Astrocyte of the hippocampus (primary cell): ENCODE measurements around the gene ZNF638.
A peak's percentile ranks its signal among the peaks of the same experiment; 100 is the strongest.

ENCODE experiments used
- DNase-seq: peaks from one replicate; pipeline ENCODE4 v3.0.0; 2011; ENCODE audit warnings: low read depth, low spot score

Gene ZNF638

DNA sequence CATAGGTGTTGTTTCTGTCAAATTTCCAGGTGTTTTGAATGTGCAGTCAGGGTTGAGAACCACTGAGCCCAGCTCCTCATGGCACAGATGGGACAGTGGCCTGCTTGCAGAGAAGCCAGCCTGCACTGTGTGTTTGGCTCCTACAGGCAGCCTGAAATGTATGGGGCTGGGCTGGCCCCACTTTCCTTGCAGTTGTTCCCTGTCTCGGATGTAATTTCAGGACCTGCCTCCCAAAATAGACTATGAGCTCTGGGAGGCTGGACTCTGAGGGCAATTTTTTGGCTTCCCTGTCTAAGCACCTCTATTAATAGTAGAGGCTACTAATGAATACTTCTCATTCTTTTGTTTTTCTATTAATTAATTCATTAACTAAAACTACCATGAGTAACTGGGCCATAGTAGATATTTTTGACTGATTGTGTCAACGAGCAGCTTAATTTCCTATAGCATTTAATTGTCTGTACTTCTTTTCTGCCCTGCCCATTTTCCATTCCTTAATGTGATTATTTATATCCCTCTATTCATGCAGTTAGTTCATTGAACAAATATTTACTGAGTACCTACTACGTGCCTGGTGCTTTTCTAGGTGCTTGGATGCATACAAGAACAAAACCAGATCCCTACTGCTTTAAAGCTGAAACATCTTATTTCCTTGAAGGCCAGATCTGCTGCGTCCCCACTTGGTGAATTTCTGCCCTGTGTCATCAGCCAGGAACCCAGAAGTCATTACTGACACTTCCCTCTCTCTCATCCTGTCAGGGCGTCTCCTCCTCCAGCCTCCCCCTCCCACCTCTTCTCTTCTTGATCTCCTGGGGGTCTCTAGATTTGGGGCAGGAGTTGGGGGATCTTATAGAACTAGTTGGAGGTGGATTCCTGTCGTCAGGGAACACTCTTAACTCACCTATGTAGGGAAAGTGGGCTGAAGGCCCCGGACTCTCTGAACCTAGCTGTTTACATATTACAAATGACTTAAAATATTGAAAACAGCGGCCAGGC, 138.1 kb downstream of the ZNF638 start:
- no peak for DNase-seq

DNA sequence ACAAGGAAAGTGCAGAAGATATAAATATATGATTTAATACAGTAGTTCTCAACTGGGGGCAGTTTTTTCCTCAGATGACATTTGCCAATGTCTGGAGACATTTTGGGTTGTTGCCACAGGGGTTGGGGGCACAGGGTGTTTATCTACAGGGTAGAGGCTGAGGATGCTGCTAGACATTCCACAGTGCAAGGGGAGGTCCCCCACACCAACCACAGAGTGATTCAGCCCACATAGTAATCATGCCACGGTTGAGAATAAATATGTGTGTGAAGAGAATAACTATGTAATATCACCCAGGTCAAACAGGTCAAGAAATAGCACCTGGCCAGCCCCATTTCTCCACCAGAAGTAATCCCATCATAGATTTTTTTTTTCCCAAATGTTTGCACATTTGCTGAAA, 139.7 kb downstream of the ZNF638 start:
- DNase-seq, result peak; percentile 87

DNA sequence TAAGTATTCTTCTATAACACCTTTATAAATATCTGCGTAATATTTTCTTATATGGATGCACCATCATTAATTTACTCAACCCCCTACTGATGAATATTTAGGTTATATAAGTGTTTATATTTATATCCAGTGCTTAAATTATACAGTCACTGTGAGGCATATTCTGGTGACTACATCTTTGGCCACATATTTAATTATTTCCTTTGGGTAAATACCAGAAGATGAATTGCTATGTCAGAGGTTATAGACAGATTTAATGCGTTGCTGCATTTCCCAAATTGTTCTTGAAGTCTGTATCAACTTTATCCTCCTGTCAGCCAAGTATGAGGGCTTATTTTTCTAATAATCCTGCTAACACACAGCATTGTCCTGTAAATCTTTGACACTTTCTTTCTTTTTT, 140.4 kb downstream of the ZNF638 start:
- no peak for DNase-seq

DNA sequence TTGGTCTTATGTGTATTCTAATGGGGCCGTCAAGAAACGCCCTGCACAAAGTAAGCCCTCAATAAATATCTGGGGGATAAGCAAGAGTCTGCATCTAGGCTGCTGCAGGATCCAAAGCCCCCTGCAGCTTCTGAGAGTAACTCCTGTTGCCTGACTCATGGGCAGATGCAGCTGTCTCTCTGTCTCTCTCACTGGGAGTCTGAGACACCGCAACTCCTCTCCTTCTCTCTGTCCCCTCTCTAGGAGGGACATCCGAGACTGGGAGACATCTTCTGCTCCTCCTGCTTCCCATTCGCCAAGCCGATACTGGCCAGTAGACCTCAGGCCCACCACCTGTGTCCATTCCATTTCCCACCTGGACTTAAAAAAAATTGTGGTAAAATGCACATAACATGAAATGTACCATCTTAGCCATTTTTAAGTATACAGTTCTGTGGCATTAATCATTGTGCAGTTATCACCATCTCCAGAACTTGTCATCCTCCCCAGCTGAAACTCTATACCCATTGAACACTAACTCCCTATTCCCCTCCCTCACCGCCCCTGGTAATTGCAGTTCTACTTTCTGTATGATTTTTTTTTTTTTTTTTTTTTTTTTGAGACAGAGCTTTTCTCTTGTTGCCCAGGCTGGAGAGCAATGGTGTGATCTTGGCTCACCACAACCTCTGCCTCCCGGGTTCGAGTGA, 141.9 kb downstream of the ZNF638 start:
- no peak for DNase-seq

DNA sequence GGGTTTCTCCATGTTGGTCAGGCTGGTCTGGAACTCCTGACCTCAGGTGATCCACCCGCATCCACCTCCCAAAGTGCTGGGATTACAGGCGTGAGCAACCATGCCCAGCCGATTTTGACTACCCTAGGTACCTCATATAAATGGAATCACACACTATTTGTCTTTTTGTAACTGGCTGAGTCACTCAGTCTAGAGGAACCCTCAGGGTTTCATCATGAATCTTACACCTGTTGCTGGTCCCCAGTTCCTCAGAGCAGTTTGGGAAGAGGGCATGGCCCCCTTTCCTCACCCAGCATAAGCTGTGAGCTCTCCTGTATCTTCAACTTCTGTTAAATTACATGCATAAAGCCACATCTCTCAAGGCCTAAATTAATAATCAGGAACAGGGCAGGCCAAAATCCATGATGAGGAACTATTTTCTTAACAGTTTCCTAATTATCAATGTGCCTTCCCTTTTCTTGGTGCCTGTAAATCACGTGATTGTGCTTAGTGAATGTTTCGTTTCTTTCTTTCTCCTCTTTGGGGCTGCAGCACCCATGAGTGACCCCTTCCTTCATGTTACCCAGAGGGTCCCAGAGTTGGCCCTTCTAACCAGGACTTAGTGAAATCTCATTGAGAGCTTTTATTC, 142.6 kb downstream of the ZNF638 start:
- DNase-seq, result no peak

DNA sequence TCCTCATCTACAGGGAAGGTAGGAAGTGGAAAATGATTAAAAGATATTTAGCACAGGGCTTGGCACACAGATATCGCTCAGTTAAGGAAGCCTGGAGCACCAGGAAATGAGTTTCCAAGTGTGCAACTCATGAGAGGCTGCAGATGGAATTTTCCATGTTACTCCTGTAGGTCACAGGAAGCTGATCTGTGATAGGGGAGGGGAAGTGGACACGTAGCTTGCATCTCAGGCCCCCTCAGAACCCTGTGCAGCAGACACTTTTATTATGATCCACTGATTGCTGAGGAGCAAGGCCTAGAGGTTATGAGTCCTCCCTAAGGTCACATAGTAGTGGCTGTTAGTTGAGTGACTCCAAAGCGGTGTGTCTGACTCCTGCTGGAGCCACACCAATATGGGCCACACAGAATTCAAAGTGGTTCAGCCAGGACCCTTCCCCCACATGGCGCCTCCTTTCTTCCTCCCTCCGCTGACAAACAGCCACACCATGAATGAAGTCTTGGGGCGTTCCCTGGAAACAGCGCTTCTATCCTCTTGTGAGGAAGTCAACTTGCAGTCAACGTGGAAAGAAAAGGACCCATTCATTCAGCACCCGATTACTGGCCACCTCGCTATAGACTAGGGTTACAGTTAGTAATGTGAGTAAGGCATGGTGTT, 143.3 kb downstream of the ZNF638 start:
- no peak for DNase-seq

DNA sequence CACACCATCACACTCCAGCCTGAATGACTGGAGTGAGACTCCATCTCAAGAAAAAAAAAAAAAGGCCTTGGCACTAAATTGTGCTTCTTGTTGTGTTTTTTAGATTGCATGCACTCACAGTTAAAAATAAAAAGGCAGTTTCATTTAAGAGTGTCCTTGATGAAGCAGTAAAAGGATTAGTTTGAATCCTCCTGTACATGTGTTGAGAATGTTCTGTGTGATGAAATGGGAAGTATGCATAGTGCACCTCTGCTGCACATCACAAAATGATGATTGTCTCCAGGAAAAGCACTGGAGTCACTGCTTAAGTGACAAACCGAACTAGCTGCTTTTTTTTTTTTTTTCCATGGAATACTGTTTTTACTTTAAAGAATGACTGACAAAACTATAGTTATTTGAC, 144.9 kb downstream of the ZNF638 start:
- no peak for DNase-seq

DNA sequence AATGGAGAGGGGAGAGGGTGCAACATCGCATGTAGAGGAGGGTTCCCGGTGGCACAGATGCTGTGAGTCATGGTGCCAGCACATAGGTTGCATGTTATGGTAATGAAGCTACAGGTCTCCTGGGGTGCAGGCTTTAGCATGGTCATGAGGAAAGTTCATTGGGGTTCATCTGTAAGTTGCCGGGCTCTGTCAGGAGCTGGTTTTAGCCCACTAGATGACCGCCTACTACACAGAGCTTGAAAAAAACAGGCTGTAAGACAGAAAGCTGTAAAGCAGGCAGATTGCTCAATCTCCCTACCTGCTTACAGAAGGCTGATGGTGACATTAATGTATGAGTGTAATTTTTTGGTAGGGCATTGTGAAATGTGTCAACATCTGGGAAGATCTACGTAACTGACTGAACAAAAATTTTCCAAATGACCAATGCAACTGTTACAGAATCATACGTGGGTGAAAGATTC, 145.7 kb downstream of the ZNF638 start:
- DNase-seq, result no peak

DNA sequence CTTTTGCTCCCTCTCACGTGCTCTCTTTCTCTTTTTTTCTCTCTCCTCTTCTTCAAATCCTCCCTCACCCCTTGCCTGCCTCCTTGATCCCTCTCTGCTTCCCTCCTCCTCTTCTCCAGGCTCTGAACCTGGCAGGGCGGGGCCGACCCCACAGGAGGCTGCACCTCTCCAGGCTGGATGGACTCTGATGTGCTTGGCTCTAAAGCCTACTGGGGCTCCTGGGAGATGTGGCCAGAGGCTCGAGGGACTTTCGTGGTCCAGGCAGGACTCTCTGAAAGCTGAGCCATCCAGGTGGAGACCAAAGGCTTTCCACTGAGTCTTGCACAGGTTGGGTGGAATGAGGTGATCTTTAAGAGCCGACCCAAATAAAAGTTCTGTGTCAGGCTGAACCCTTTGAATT, 147.2 kb downstream of the ZNF638 start:
- DNase-seq, result no peak

DNA sequence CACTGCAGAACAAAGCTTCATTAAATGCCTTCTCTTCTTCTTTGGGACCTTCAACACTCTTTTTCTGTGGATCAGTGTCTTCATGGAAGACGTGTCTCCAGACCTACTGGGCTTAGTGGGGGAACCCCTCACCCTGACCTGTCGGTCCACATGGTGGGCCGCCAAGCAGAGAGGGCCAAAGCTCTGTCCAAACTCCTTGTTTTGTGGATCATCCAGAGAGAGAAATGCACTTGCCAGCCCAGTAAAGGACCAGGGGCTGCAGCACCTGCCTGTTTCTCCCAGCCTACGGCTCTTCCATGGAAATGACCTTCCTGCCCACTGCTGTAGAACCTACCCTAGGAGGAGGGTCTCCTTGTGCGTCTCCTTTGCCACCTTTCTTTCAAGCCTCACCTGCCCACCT, 147.7 kb downstream of the ZNF638 start:
- no peak for DNase-seq

DNA sequence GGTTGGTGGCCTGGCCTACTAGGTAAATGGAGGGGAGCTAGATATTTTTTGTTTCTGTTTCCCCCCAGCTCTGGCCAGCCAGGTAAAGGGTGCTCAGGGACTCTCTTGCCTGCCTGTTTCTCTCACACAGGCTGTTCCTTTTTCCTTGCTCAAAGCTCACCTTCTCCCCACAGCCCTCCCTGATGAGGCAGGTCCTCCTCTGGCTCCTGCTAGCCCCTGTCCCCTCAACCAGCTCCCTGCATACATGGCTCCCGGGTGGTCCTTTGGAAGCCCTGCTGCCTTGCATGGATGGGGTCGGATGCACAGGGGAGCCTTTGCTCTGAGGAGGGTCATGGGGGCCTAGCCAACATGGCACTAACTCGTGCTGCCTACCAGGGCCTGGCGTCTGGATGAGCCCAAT, 149.5 kb downstream of the ZNF638 start:
- DNase-seq, result no peak

DNA sequence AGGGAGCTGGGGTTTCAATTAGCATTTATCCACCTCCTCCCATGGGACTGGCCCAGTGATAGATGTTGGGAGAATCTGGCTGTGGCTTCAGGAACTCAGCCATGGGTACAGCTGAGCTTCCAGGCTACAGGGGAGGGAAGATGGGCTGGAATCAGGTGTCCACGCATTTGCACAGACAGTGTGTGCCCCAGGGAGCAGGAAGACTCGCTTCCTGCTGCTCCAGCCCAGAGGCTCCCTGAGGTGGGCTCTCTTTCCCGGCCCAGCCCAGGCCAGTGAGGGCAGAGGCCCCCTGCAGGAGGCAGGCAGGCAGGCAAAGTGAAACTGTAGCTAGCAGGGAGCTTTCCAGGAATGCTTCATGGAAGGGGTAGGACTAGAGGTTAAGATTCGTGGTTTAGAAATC, 150.5 kb downstream of the ZNF638 start:
- DNase-seq, result no peak

DNA sequence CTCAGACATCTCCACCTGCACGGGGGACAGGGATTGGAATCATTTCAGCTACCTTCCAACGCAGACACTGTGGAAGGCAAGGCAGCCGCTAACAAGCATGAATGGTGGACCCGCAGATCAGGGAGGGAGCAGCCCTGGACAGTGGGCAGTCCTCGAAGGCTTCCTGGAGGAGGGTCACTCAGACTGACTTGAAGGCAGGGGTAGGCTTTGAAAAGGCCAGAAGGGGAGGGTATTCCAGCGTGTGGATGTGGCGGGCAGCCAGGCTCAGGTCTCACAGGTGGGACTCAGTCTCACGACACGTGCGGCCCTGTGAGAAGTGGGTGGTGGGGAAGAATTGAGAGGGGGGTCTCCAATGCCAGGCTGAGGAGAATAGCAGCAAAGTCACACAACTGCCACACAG, 151.7 kb downstream of the ZNF638 start:
- DNase-seq, result no peak

DNA sequence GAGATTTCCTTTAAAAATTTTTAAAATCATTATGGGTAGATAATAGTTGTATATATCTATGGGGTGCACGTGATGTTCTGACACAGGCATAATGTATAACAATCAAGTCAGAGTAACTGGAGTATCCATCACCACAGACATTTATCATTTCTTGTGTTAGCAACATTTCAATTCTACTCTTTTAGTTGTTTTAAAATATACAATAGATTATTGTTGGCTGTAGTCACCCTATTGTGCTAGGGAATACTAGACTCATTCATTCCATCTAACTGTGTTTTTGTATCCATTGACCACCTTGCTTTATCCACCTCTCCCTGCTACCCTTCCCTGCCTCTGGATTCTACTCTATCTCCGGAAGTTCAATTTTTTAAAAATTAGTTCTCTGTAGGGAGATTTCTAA, 152.8 kb downstream of the ZNF638 start:
- no peak for DNase-seq
